Measurements from ENCODE around the gene POLR1G. TPM values are rescaled to one million over a fixed set of nuclear protein-coding genes. Genes with fewer than 3 reads are reported as not detected.

POLR1G gene
- total and polyA plus RNA-seq, 9 of the 15 experiments (the other 6 are each of a cell fraction or from before 2014, with no cell fraction given), result 3.0 to 50.1 (median 27.4) TPM

- TF ChIP-seq ARID3B (CRISPR knock-in tag; IDR thresholded peaks at IDR 0.05; ENCODE audit: borderline replicate concordance) (no peak), SIN3A (IDR thresholded peaks at IDR 0.05; ENCODE audit: borderline replicate concordance in 2 of 2, control insufficient read depth in 1 of 2, low read depth in 2 of 2, low read length in 2 of 2) (peak in 1 of 2 experiments; percentile 55; a peak in 1 of 4 replicates), MXD1 (CRISPR knock-in tag; IDR thresholded peaks at IDR 0.05; ENCODE audit: borderline replicate concordance, poor library complexity, severe bottlenecking) (no peak), MGA (IDR thresholded peaks at IDR 0.05) (peak; percentile 87), ZNF740 (CRISPR knock-in tag; IDR thresholded peaks at IDR 0.05) (no peak; the same call in 1 of the 2 replicates), ZNF740 (tag; IDR thresholded peaks at IDR 0.05) (no peak), MLX (CRISPR knock-in tag; conservative IDR thresholded peaks at IDR 0.05) (no peak; a peak in 1 of 4 replicates), BHLHE40 (IDR thresholded peaks at IDR 0.05; ENCODE audit: low read length) (peak; percentile 90)
Measured at GRCh38 chr19:45455707-45456499, 49.5 kb downstream of the POLR1G start (continued).

All from K562 (cell line).